IPS-18c (cell line): Measurements from ENCODE around the gene RNPEPL1.

Experiments
- H3K4me3 ChIP-seq: 2 replicates; pipeline ENCODE4 v1.7.0; 2013; ENCODE audit warnings: low read depth, mild to moderate bottlenecking, low read length, moderate library complexity; ENCODE audit not compliant: insufficient read depth
- H3K9me3 ChIP-seq: one replicate; pipeline ENCODE4 v1.6.1; 2013; ENCODE audit warnings: mild to moderate bottlenecking, low read length, moderate library complexity; ENCODE audit not compliant: control insufficient read depth, insufficient read depth

The RNPEPL1 gene

DNA sequence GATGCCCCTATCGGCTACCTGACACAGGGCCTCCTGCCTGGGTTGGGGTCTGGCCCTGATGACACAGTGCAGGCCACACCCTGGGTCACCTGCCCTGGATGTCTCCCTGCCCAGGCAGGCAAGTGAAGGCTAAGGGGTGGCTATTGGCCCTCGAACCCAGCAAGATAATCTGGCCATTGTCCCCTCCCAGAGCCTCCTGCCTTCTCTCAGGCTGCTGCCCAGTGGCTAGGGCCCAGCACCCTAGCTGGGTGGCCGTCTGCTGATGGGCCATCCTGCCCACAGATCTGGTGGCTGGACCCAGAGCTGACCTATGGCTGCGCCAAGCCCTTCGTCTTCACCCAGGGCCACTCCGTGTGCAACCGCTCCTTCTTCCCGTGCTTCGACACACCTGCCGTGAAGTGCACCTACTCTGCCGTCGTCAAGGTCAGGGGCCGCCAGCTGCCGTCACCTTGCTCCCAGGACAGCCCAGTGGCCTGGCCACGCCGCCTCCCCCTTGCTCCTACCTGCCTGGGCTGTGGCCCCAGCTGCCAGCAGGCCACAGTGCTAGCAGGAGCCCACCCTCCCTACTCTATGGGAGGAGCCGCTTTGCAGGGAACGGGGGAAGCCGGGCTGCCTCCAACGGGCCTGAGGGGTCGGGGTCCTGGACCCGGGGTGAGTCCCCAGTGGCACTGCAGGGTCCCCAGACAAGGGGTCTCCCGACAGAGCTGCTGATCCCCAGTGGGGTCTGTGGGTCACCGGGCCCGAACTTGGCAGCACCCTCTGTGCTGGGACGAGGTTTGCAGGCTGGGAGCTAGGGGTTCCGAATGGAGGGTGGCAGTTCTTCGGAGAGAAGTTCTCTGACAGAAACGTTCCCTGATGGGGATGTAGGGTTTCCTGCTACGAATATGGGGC is 4.1 kb downstream of the RNPEPL1 start:
- no peaks in the 10 kb centered on the region for H3K9me3 ChIP-seq
- H3K4me3 ChIP-seq = no peak overlapping the region

DNA sequence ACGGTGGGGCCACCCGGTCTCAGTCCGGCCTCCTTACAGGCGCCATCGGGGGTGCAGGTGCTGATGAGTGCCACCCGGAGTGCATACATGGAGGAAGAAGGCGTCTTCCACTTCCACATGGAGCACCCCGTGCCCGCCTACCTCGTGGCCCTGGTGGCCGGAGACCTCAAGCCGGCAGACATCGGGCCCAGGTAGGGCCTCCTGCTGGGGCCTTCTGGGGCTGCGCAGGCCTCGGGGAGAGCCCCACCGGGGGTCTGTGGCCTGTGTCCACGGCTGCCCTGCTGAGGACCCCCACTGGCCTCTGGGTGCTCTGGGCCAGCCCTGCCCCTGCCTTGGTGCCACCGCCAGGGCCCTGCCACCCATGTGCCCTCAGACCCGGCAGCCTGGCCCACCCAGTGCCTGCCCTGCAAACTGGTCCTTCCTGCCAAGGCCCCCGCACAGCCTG is 4.8 kb downstream of the RNPEPL1 start:
- no peaks in the 10 kb centered on the region for H3K9me3 ChIP-seq

DNA sequence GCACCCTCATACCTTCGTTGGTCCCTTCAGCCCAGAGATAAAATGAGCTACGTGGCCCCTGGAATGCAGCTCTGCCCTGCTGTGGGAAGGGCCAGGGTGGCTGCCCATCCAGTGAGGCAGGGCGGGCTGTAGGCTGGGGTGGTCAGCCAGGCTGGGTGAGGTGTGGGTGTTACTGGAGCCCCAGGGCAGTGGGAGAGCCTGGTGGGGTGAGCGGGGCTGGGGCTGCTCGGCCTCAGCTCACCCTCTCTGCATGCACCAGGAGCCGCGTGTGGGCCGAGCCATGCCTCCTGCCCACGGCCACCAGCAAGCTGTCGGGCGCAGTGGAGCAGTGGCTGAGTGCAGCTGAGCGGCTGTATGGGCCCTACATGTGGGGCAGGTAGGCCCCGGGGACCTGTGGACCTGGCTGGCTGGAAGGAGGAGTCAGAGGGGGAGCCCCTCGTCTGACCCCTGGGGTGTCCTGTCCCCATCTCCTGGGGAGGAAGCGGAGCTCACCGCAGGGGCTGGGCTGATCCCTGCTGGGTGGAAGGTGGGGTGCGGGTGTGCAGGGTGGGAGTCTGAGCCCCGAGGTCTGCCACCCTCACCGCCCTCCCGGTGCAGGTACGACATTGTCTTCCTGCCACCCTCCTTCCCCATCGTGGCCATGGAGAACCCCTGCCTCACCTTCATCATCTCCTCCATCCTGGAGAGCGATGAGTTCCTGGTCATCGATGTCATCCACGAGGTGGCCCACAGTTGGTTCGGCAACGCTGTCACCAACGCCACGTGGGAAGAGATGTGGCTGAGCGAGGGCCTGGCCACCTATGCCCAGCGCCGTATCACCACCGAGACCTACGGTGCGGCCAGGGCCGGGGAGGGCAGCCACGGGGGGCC is 5.5 kb downstream of the RNPEPL1 start:
- Histone ChIP-seq H3K9me3 (no peaks in the 10 kb centered on the region), H3K4me3 (no peak overlapping the region)

More for the DNA sequence above, 4.8 kb downstream of the RNPEPL1 start:
- no peak overlapping the region for H3K4me3 ChIP-seq

DNA sequence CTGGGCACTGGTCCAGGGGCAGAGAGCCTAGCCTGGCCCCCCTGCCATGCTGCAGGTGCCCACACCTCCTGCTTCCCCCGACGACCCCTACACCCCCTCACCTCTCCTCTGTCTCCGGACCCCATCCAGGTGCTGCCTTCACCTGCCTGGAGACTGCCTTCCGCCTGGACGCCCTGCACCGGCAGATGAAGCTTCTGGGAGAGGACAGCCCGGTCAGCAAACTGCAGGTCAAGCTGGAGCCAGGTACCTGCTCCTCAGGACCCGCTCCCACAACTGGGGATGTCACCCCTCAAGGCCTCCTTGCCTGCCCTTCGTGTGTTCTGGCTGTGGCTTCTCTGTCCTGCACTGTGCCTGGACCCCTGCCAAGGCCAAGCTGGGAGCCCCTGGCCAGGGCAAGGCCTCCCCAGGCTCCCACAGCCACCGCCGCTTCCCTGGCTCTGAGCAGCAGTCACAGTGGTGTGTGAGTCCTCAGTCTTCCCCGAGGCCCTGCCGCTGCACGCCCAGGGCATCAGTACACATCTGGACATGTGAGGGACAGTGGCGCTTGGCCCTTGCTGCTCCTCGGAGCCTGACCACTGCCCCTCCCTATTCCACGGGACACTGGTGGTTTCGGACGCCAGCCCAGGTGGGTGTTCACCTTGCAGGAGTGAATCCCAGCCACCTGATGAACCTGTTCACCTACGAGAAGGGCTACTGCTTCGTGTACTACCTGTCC is 6.3 kb downstream of the RNPEPL1 start:
- Histone ChIP-seq H3K4me3 (no peak overlapping the region), H3K9me3 (no peaks in the 10 kb centered on the region)

DNA sequence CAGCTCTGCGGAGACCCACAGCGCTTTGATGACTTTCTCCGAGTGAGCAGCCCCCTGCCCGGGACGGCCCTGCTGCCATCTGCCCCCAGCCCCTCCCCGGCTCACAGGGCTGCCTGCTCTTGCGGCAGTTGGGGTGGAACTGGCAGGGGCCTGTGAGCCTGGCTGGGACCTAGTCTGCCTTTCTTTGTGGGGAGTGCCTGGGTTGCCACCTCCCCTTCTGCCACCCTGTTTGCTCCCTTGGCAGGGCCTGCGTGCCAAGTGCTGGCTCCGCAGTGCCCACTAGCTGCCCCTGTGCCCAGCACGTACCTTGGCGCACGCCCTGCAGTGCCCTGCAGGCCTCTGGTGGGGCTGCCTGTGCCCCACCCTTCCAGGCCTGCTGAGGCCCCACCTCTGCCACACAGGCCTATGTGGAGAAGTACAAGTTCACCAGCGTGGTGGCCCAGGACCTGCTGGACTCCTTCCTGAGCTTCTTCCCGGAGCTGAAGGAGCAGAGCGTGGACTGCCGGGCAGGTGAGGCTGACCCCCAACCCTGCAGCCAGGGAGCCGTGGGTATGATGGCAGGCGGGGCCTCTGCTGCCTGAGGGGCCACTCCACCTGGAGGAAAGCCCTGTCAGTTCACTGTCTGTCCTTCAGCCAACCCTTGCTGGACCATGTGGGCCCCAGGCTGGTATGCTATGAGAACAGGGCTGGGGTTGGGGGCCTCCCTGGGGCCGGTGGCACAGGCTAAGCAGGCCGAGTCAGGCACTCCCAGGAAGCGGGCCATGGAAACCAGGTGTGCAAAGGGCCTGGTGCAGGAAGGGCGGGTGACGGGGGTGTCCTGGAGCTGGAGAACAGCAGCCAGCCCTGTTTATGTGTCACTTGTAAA is 7.0 kb downstream of the RNPEPL1 start:
- no peak overlapping the region for H3K4me3 ChIP-seq
- no peaks in the 10 kb centered on the region for H3K9me3 ChIP-seq

DNA sequence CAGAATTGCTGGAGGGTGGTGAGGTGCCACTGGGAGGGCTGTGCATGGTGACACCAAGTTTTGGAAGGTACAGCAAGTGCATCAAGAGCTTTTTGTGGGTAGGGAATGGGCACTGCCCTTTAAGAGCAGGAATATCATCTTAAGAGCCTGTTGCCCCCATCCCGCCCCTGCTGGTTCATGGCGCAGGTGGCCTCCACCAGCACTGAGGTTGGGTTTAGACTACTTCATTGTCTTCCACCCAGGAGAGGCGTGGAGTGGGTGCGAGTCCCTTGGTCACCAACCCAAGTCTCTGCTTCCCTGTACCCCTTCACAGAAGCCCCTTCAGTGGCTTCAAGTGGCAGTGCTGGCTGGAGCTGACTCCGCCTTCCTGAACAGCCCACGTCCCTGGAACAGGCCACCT is 7.8 kb downstream of the RNPEPL1 start:
- Histone ChIP-seq H3K4me3 (no peak overlapping the region), H3K9me3 (no peaks in the 10 kb centered on the region)

DNA sequence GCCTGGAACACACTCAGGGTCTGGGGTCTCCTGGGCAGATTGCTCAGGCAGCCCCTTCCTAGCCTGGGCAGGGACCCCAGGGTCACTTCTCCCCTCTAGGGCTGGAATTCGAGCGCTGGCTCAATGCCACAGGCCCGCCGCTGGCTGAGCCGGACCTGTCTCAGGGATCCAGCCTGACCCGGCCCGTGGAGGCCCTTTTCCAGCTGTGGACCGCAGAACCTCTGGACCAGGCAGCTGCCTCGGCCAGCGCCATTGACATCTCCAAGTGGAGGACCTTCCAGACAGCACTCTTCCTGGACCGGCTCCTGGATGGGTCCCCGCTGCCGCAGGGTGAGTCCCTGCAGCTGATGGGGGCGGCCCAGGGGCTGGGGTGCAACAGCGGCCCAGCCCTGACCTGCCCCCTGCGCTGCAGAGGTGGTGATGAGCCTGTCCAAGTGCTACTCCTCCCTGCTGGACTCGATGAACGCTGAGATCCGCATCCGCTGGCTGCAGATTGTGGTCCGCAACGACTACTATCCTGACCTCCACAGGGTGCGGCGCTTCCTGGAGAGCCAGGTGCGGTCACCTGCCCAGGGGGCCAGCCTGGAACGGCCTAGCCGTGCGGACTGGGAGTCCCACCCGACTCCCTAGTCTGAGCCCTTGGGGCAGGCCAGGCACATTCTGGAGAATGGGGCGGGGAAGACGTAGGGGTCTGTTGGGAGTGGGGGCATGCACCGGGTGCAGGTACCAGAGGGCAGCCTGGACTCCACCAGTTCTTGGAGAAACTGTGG is 8.3 kb downstream of the RNPEPL1 start:
- H3K4me3 ChIP-seq = no peak overlapping the region
- H3K9me3 ChIP-seq = no peaks in the 10 kb centered on the region

DNA sequence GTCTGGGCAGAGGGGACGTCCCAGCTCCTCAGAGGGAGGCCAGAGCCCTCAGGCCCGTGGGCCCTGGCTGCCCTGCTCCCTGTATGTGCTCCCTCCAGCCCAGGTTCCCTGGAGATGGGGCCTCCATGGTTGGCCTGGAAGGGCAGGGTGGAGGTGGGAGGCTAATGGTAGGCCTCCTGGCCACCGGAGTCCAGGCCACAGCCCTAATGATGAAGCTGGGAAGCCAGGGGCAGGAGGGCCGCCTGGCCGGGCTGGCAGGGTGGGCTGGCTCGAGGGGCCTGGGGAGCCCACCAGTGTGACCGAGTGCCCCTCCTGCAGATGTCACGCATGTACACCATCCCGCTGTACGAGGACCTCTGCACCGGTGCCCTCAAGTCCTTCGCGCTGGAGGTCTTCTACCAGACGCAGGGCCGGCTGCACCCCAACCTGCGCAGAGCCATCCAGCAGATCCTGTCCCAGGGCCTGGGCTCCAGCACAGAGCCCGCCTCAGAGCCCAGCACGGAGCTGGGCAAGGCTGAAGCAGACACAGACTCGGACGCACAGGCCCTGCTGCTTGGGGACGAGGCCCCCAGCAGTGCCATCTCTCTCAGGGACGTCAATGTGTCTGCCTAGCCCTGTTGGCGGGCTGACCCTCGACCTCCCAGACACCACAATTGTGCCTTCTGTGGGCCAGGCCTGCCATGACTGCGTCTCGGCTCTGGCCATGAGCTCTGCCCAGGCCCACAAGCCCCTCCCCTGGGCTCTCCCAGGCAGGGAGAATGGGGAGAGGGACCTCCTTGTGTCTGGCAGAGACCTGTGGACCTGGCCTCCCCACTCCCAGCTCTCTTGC is 9.2 kb downstream of the RNPEPL1 start:
- Histone ChIP-seq H3K9me3 (no peaks in the 10 kb centered on the region), H3K4me3 (no peak overlapping the region)

DNA sequence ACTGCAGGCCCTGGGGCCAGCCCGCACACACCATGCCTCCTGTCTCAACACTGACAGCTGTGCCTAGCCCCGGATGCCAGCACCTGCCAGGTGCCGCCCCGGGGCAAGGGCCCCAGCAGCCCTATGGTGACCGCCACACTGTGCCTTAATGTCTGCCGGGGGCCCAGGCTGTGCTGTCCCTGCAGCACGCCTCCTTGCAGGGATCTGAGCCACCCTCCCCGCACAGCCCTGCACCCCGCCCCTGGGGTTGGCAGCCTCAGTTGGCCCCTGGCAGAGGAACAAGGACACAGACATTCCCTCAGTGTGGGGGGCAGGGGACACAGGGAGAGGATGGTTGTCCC is 9.8 kb downstream of the RNPEPL1 start:
- Histone ChIP-seq H3K4me3 (no peak overlapping the region), H3K9me3 (no peaks in the 10 kb centered on the region)

DNA sequence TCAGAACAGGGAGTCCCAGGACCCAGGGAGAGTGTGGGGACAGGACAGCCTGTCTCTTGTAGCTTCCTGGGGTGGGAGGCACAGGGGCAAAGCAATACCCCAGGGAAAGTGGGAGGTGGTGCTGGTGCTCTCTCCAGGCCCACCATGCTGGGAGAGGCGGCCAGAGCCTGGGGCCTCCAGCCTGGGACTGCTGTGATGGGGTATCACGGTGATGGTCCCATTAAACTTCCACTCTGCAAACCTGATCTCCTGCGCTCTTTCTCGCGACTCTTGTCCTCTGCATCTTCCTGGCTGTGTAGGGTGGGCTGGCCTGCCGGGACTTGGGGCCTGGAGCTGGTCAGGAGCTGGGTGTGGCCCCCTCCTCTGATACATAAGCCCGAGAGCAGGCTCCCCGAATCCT is 10.2 kb downstream of the RNPEPL1 start:
- no peaks in the 10 kb centered on the region for H3K9me3 ChIP-seq
- no peak overlapping the region for H3K4me3 ChIP-seq

DNA sequence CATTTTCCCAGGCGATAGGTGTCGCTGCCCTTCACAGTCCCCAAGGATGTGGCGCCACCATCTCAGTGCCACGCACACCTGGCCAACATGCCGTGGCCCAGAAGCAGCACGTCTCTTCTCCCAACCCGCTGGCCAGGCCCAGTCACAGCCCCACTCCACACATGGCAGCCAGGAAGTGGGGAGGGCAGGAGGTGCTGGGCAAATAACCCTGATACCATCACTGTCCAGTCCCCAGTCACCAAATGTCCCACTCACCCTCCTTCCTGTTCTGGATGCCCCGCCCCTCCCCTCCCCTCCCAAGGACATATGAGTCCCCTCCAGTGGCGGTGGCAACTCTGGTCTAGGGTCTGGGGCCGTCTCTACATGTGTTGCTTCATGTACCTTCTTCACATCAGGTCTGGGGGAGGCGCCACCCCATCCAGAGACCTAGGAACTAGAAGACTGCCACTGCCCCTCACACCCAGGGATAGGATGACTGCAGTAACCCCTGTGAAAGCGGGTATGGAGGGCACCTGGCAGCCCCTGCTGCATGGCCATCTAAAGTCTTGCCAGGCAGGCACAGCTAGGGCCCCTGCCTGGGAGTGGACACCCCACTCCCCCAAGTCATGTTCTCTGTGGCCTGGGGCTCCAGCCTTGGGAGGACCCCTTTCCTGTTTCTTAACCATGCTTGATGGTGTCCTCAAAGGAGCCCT is 10.9 kb downstream of the RNPEPL1 start:
- Histone ChIP-seq H3K9me3 (no peaks in the 10 kb centered on the region), H3K4me3 (no peak overlapping the region)

DNA sequence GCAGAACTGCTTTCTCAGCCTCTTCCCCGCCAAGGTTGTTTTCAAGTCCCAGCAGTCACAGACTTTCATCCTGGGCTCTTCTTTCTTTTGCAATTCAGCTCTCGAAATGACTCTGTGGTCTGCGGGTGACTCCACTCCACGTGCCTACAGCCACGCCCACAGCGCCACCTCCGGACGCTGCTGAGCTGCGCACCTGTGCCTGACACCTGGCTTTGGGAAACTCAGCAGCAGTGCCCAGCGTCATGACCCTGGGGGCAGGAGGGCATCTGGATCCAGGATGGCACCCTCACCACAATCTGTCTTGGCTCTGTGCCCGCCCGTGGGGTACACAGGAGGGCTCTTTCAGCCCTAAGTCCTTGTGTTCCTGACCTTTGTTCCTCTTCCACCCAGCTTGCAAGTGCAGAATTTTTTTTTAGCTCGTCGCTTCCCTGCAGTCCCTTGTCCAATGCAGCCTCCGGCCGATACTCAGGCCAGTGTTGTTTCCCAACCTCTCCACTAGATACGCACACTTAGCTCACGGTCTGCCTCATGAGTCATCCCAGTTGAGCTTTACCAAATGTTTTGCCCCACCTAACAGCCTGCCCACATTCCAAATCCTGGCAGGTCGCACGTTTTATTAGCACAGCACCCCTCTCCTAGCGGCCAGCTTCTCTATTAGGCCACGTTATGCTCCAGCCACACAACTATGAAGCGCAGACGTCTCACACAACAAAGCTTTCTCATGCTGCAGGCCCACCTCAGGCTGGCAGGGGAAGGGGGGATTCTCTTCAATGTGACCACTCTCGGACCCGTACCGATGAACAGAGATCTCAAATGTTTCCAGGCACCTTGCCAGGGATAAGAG is 11.7 kb downstream of the RNPEPL1 start:
- no peak overlapping the region for H3K4me3 ChIP-seq
- no peaks in the 10 kb centered on the region for H3K9me3 ChIP-seq

DNA sequence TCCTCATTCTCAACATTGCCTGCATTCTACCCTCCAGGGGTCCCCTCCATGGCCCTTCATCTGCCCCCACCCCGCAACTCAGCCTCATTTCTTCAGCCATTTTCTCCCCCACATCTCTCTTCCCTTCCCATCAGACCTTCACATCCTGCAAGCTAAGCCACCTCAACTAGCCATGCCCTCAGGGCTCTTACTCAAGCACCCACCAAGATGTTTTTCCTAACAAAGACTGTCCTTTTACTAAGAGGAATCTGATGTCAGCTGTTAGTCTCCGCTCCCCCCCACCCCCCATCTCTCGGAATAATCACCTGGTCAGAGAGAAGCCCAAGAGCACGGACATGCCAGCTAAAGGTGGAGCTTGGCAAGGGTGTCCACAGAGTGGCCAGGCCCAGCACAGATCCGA is 13.5 kb downstream of the RNPEPL1 start:
- H3K9me3 ChIP-seq = no peaks in the 10 kb centered on the region
- no peak overlapping the region for H3K4me3 ChIP-seq

DNA sequence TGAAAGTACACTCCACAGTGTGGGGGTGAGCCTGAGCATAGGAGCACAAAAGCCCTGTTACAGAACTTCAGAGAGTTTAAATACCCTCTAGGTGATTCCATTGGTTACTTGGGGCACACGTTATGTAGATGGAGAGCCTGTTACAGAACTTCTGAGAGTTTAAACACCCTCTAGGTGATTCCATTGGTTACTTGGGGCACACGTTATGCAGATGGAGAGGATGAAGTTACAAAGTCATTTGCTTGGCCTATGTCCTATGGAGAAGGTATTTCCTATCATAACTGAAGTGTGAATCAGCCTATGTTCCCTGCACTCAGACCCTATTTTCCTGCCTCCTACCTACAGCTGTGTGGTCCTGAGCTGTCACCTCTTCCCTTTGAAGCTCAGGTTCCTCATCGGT is 14.5 kb downstream of the RNPEPL1 start:
- no peak overlapping the region for H3K4me3 ChIP-seq

More for the DNA sequence above, 14.5 kb downstream of the RNPEPL1 start:
- no peaks in the 10 kb centered on the region for H3K9me3 ChIP-seq
